HL-60 (cell line): ENCODE measurements around the gene CD74.

Experiments used
- GABPA ChIP-seq: IDR thresholded peaks from 2 replicates; pipeline ENCODE4 v1.6.1; 2012; ENCODE audit warnings: low read depth
- TF ChIP-seq, protein P1 (sequence below): IDR thresholded peaks from one replicate; pipeline ENCODE4 v1.5.1; 2011; ENCODE audit warnings: low read length, control low read depth, inconsistent platforms; ENCODE audit not compliant: insufficient read depth

DNA sequence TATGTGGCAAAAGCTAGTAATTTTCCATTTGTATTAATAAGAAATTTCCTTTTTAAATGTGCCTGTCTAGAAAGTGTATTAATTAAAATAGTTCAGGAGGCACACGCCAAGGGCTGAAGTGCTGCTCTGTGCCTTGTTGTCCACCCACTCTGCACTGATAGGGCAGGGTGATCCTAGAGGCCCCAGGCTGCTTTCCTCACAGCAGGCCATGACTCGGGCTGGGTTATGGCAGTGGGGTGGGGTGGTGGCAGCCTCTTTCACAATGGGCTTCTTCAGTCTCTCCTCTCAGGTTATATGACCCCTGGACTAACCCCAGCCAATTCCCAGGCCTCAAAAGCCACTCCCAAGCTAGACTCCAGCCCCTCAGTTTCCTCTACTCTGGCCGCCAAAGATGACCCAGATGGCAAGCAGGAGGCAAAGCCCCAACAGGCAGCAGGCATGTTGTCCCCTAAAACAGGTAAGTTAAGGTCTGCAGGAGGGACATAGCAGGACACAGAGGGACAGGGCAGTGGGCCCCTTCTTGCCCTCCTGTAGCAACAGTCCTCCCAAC lies 19.5 kb downstream of the CD74 start:
- TF ChIP-seq, protein P1, sequence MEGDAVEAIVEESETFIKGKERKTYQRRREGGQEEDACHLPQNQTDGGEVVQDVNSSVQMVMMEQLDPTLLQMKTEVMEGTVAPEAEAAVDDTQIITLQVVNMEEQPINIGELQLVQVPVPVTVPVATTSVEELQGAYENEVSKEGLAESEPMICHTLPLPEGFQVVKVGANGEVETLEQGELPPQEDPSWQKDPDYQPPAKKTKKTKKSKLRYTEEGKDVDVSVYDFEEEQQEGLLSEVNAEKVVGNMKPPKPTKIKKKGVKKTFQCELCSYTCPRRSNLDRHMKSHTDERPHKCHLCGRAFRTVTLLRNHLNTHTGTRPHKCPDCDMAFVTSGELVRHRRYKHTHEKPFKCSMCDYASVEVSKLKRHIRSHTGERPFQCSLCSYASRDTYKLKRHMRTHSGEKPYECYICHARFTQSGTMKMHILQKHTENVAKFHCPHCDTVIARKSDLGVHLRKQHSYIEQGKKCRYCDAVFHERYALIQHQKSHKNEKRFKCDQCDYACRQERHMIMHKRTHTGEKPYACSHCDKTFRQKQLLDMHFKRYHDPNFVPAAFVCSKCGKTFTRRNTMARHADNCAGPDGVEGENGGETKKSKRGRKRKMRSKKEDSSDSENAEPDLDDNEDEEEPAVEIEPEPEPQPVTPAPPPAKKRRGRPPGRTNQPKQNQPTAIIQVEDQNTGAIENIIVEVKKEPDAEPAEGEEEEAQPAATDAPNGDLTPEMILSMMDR, result no peak
- TF ChIP-seq GABPA, result no peak
